Neural cell (in vitro differentiated cells): ENCODE measurements around the gene RAB3B. TPM values are rescaled to one million over a fixed set of nuclear protein-coding genes. Genes with fewer than 3 reads are reported as not detected.

ENCODE experiments used
- H2AFZ ChIP-seq: fragments of 200-600, 300-800 bp; sonication (generic), shearing (Covaris generic); 2 replicates; pipeline ENCODE4 v1.6.0; 2014; ENCODE audit warnings: low read depth, mild to moderate bottlenecking, antibody characterized with exemption, low read length, moderate library complexity
- H3F3A ChIP-seq: fragments of 200-600 bp; shearing (Covaris generic); 2 replicates; pipeline ENCODE4 v1.6.1; 2016; ENCODE audit warnings: mild to moderate bottlenecking, moderate library complexity, mixed read lengths, antibody characterized with exemption, low read length; ENCODE audit not compliant: insufficient read depth, poor library complexity, severe bottlenecking
- H3K27ac ChIP-seq: fragments of 200-600, 300-800 bp; sonication (generic), shearing (Covaris generic); 2 replicates; pipeline ENCODE4 v1.5.1; 2014; ENCODE audit warnings: mild to moderate bottlenecking, low read length, moderate library complexity
- H3K27me3 ChIP-seq: fragments of 300-800, 200-600 bp; sonication (generic), shearing (Covaris generic); 2 replicates; pipeline ENCODE4 v1.6.0; 2014; ENCODE audit warnings: mild to moderate bottlenecking, low read depth, low read length, moderate library complexity; ENCODE audit not compliant: insufficient read depth
- H3K36me3 ChIP-seq: fragments of 300-800, 200-600 bp; sonication (generic), shearing (Covaris generic); 2 replicates; pipeline ENCODE4 v1.5.1; 2014; ENCODE audit warnings: mild to moderate bottlenecking, antibody characterized with exemption, low read length, moderate library complexity; ENCODE audit not compliant: insufficient read depth
- H3K4me2 ChIP-seq: fragments of 300-800, 200-600 bp; sonication (generic), shearing (Covaris generic); 2 replicates; pipeline ENCODE4 v1.6.0; 2014; ENCODE audit warnings: mild to moderate bottlenecking, low read length
- H3K4me3 ChIP-seq: fragments of 300-800, 200-600 bp; sonication (generic), shearing (Covaris generic); 2 replicates; pipeline ENCODE4 v1.5.1; 2014; ENCODE audit warnings: mild to moderate bottlenecking, low read length, moderate library complexity
- H3K79me2 ChIP-seq: fragments of 200-600 bp; shearing (Covaris generic); replicated peaks from 2 replicates; pipeline ENCODE4 v1.6.0; 2014; ENCODE audit warnings: mild to moderate bottlenecking, low read length, moderate library complexity; ENCODE audit not compliant: insufficient read depth
- H3K9ac ChIP-seq: fragments of 300-800, 200-600 bp; sonication (generic), shearing (Covaris generic); 2 replicates; pipeline ENCODE4 v1.6.1; 2016; ENCODE audit warnings: mild to moderate bottlenecking, low read length, mixed read lengths
- H3K9me2 ChIP-seq: fragments of 200-600 bp; shearing (Covaris generic); 2 replicates; pipeline ENCODE4 v1.6.1; 2016; ENCODE audit warnings: mild to moderate bottlenecking, low read length, mixed read lengths; ENCODE audit not compliant: insufficient read depth
- H3K9me3 ChIP-seq: fragments of 200-600, 300-800 bp; sonication (generic), shearing (Covaris generic); 2 replicates; pipeline ENCODE4 v1.6.1; 2016; ENCODE audit warnings: mild to moderate bottlenecking, mixed run types, low read length, moderate library complexity, mixed read lengths
- H4K20me1 ChIP-seq: fragments of 200-600 bp; shearing (Covaris generic); 2 replicates; pipeline ENCODE4 v1.6.1; 2016; ENCODE audit warnings: mild to moderate bottlenecking, mixed run types; ENCODE audit not compliant: insufficient read depth
- EP300 ChIP-seq: fragments of 450-650 bp; conservative IDR thresholded peaks from 2 replicates; pipeline ENCODE4 v1.6.1; 2014; ENCODE audit warnings: antibody characterized with exemption, mild to moderate bottlenecking, moderate library complexity; ENCODE audit not compliant: poor library complexity, severe bottlenecking
- EZH2 ChIP-seq: fragments of 200-600, 300-800 bp; shearing (Covaris generic), sonication (generic); IDR thresholded peaks from 2 replicates; pipeline ENCODE4 v1.6.1; 2014; ENCODE audit warnings: antibody characterized with exemption, low read length, borderline replicate concordance, mild to moderate bottlenecking; ENCODE audit not compliant: insufficient read depth, poor library complexity, severe bottlenecking
- MXI1 ChIP-seq: fragments of 450-650 bp; conservative IDR thresholded peaks from 2 replicates; pipeline ENCODE4 v1.6.1; 2014; ENCODE audit warnings: antibody characterized with exemption, mild to moderate bottlenecking; ENCODE audit not compliant: poor library complexity, severe bottlenecking
- POLR2AphosphoS5 ChIP-seq: IDR thresholded peaks from 2 replicates; pipeline ENCODE4 v1.6.1; 2012
- RAD21 ChIP-seq: fragments of 450-650 bp; conservative IDR thresholded peaks from 2 replicates; pipeline ENCODE4 v1.6.1; 2014; ENCODE audit warnings: antibody characterized with exemption, mild to moderate bottlenecking, moderate library complexity
- SMC3 ChIP-seq: fragments of 450-650 bp; conservative IDR thresholded peaks from 2 replicates; pipeline ENCODE4 v1.6.1; 2014; ENCODE audit warnings: antibody characterized with exemption, mild to moderate bottlenecking, moderate library complexity; ENCODE audit not compliant: poor library complexity
- TAF1 ChIP-seq: IDR thresholded peaks from 2 replicates; pipeline ENCODE4 v1.6.1; 2012; ENCODE audit warnings: low read depth
- polyA plus RNA-seq: library from polyadenylated mRNA; depleted of rRNA; stranded (reverse); fragments of >200 nt; gene quantifications from 2 replicates; pipeline ENCODE4 v1.2.3, GENCODE V29; 2014
- TF ChIP-seq, protein P1 (sequence below): fragments of 450-650 bp; IDR thresholded peaks from 2 replicates; pipeline ENCODE4 v1.5.1; 2014; ENCODE audit warnings: antibody characterized with exemption, mild to moderate bottlenecking, moderate library complexity; ENCODE audit not compliant: poor library complexity, severe bottlenecking
- TF ChIP-seq, protein P2 (sequence below): IDR thresholded peaks from 2 replicates; pipeline ENCODE4 v1.6.1; 2012; ENCODE audit warnings: borderline replicate concordance

The RAB3B gene
- polyA plus RNA-seq, 1 donor from 2014 or later: 15.0 TPM

DNA sequence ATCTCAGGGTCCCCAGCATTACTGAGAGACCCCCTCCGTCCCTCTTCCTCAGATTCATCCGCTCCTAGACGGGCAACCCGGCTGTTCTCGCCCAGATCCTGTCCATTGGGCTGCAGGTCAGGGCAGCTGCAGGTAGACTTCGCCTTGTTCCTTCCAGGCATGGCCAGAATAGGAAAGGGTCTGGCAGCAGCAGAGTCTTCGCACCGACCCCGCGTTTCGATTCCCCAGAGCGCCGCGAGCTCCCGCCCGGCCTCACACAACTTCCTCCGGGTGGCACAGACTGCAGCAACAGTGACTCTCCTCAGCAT lies 112.2 kb downstream of the RAB3B start:
- H3K79me2 ChIP-seq: peaks cover 34% of the 10 kb centered on the region
- TF ChIP-seq EZH2 (no peak), POLR2AphosphoS5 (no peak), SMC3 (peak; percentile 45)

DNA sequence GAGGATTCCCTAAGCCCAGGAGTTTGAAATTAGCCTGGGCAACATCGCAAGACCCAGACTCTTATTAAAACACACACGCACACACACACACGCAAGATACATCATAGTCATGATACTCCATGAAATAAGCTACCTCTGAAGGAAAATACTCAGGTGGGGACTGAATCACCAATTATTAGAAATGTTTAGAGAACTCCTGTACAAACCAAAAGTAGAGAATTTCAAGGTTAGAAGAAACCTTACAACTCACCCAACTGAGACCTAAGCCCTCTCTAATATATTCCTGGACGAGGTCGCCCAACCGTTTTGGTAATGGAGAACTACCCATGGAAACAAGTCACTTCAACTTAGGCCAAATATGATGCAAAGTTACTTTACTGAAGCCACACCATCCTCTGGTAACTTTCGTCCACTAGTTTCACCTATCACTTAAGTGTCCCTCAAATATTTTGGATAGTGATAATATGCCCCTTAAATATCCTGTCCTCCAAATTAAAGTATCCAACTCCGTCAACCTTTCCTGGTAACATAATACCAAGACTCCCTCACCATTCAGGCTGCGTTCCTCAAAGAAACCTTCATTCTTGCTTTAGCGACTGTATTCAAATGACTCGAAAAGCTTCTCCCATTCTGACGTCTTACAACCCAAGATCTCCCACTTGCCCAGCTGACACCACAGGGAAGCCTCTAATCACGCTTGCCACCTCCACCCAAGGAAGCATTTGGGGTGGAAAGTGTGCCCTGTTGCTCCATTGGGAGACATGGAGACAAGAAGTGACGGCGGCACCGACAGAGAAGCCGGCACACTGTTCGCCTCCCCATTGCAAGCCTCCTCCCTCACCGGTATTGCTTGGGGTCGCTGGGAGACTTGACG lies 112.8 kb downstream of the RAB3B start:
- H3K9ac ChIP-seq: peak overlapping the region; percentile 98
- TF ChIP-seq SMC3 (no peak), RAD21 (no peak), TAF1 (no peak)
- TF ChIP-seq, protein P1, sequence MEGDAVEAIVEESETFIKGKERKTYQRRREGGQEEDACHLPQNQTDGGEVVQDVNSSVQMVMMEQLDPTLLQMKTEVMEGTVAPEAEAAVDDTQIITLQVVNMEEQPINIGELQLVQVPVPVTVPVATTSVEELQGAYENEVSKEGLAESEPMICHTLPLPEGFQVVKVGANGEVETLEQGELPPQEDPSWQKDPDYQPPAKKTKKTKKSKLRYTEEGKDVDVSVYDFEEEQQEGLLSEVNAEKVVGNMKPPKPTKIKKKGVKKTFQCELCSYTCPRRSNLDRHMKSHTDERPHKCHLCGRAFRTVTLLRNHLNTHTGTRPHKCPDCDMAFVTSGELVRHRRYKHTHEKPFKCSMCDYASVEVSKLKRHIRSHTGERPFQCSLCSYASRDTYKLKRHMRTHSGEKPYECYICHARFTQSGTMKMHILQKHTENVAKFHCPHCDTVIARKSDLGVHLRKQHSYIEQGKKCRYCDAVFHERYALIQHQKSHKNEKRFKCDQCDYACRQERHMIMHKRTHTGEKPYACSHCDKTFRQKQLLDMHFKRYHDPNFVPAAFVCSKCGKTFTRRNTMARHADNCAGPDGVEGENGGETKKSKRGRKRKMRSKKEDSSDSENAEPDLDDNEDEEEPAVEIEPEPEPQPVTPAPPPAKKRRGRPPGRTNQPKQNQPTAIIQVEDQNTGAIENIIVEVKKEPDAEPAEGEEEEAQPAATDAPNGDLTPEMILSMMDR: no peak
- peak overlapping the region; percentile 95 for H2AFZ ChIP-seq
- H3K27me3 ChIP-seq: no peaks in the 10 kb centered on the region
- no peaks in the 10 kb centered on the region for H3K9me2 ChIP-seq
- peaks cover 12% of the 10 kb centered on the region for H3F3A ChIP-seq
- peak overlapping the region; percentile 56 for H3K4me2 ChIP-seq
- no peaks in the 10 kb centered on the region for H4K20me1 ChIP-seq
- H3K9me3 ChIP-seq: no peaks in the 10 kb centered on the region
- peaks cover 36% of the 10 kb centered on the region for H3K79me2 ChIP-seq
- H3K4me3 ChIP-seq: peak overlapping the region; percentile 79
- H3K27ac ChIP-seq: peak overlapping the region; percentile 97
- H3K36me3 ChIP-seq: no peaks in the 10 kb centered on the region

More for the DNA sequence above, 112.2 kb downstream of the RAB3B start:
- peaks cover 12% of the 10 kb centered on the region for H3F3A ChIP-seq
- H3K9me3 ChIP-seq: no peaks in the 10 kb centered on the region
- peak overlapping the region; percentile 98 for H3K9ac ChIP-seq
- H3K4me3 ChIP-seq: peak overlapping the region; percentile 79
- H3K27ac ChIP-seq: peak overlapping the region; percentile 97
- no peaks in the 10 kb centered on the region for H4K20me1 ChIP-seq
- no peaks in the 10 kb centered on the region for H3K36me3 ChIP-seq
- peak overlapping the region; percentile 56 for H3K4me2 ChIP-seq
- H3K9me2 ChIP-seq: no peaks in the 10 kb centered on the region
- H2AFZ ChIP-seq: peak overlapping the region; percentile 95
- no peaks in the 10 kb centered on the region for H3K27me3 ChIP-seq

DNA sequence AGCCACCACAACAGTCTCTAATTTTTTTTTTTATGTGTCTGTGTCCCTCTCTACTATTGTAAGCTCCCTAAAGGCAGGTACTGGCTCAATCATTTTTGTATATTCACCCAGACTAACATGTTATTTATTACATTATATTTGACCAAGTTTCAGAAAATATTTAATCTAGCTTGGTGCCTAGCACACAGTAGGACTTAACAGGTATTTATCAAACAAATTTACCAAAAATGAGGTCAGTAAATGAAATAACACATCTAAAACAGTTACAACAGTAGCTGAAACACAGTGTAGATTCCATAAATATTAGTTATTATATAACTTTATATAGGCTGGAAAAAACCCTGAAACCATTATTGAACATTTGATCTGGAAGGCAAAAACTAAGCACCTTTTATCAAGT lies 114.7 kb downstream of the RAB3B start:
- H3K9me2 ChIP-seq: no peaks in the 10 kb centered on the region
- H3K27me3 ChIP-seq: no peaks in the 10 kb centered on the region
- peak overlapping the region; percentile 59 for H3K4me2 ChIP-seq
- H3F3A ChIP-seq: peaks cover 12% of the 10 kb centered on the region
- H3K9ac ChIP-seq: no peak overlapping the region
- H3K4me3 ChIP-seq: peak overlapping the region; percentile 79
- H3K79me2 ChIP-seq: peaks cover 36% of the 10 kb centered on the region
- H3K27ac ChIP-seq: no peak overlapping the region
- H3K36me3 ChIP-seq: no peaks in the 10 kb centered on the region
- no peak for TF ChIP-seq EP300
- TF ChIP-seq, protein P2, sequence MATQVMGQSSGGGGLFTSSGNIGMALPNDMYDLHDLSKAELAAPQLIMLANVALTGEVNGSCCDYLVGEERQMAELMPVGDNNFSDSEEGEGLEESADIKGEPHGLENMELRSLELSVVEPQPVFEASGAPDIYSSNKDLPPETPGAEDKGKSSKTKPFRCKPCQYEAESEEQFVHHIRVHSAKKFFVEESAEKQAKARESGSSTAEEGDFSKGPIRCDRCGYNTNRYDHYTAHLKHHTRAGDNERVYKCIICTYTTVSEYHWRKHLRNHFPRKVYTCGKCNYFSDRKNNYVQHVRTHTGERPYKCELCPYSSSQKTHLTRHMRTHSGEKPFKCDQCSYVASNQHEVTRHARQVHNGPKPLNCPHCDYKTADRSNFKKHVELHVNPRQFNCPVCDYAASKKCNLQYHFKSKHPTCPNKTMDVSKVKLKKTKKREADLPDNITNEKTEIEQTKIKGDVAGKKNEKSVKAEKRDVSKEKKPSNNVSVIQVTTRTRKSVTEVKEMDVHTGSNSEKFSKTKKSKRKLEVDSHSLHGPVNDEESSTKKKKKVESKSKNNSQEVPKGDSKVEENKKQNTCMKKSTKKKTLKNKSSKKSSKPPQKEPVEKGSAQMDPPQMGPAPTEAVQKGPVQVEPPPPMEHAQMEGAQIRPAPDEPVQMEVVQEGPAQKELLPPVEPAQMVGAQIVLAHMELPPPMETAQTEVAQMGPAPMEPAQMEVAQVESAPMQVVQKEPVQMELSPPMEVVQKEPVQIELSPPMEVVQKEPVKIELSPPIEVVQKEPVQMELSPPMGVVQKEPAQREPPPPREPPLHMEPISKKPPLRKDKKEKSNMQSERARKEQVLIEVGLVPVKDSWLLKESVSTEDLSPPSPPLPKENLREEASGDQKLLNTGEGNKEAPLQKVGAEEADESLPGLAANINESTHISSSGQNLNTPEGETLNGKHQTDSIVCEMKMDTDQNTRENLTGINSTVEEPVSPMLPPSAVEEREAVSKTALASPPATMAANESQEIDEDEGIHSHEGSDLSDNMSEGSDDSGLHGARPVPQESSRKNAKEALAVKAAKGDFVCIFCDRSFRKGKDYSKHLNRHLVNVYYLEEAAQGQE: no peak
- TF ChIP-seq TAF1: no peak
- no peak for TF ChIP-seq EZH2
- no peak for TF ChIP-seq POLR2AphosphoS5
- TF ChIP-seq, protein P1: no peak
- TF ChIP-seq SMC3: no peak
- TF ChIP-seq RAD21: no peak
- TF ChIP-seq MXI1: no peak
- H2AFZ ChIP-seq: no peak overlapping the region
- H4K20me1 ChIP-seq: no peaks in the 10 kb centered on the region
- H3K9me3 ChIP-seq: no peaks in the 10 kb centered on the region
